Testis (tissue), 5 donors: ENCODE measurements around the gene GRK5. TPM values are rescaled to one million over a fixed set of nuclear protein-coding genes. Genes with fewer than 3 reads are reported as not detected.

Source experiments
- DNase-seq: peaks from one replicate; pipeline ENCODE4 v3.0.0-alpha.2; 2019
- H3K27ac ChIP-seq, 2 donors: fragments of 200-600 bp; sonication (generic); one replicate each; pipeline ENCODE4 v1.5.1; 2019
- H3K27me3 ChIP-seq: fragments of 200-600 bp; sonication (generic); one replicate; pipeline ENCODE4 v1.5.1; 2019
- H3K36me3 ChIP-seq: fragments of 200-600 bp; sonication (generic); one replicate; pipeline ENCODE4 v1.5.1; 2017; ENCODE audit warnings: low read depth; ENCODE audit errors: missing control alignments
- H3K4me1 ChIP-seq: fragments of 200-600 bp; sonication (generic); one replicate; pipeline ENCODE4 v1.5.1; 2019
- H3K4me3 ChIP-seq, 2 donors: fragments of 200-600 bp; sonication (generic); one replicate each; pipeline ENCODE4 v1.5.1; 2017 to 2019
- H3K9me3 ChIP-seq: fragments of 200-600 bp; sonication (generic); one replicate; pipeline ENCODE4 v1.5.1; 2017
- CTCF ChIP-seq, 3 experiments: fragments of 450-650 bp in 2 of 3; fragments of 200-600 bp in 1 of 3; sonication (generic) in 1 of 3; IDR thresholded peaks; one replicate each; pipeline ENCODE4 v1.5.1; 2016 to 2019; ENCODE audit warnings: antibody characterized with exemption in 3 of 3, mild to moderate bottlenecking in 2 of 3, moderate library complexity in 1 of 3
- POLR2A ChIP-seq: fragments of 450-650 bp; IDR thresholded peaks from one replicate; pipeline ENCODE4 v1.6.1; 2017; ENCODE audit warnings: antibody characterized with exemption, mild to moderate bottlenecking, moderate library complexity
- WGBS, 2 donors: methylation state at CpG; one replicate each; pipeline ENCODE4 v1.1.5; 2018; 5-methylcytosine and 5-hydroxymethylcytosine counted together
- intact Hi-C: fragments of 100-400 bp; cut with DNase I; formaldehyde crosslinking; loops from one replicate; pipeline ENCODE4 v1.15.1; 2023; ENCODE audit warnings: low total_unique reads
- long read RNA-seq, 2 donors: transcript quantifications; one replicate each; lab custom pipeline, GENCODE V29; 2026
- polyA plus RNA-seq: library from polyadenylated mRNA; stranded (reverse); fragments of 350-450 nt; fragmentation: Illumina TruSeq; extraction: RNeasy Lipid Tissue Mini Kit (QIAGEN cat#74804); gene quantifications from one replicate; pipeline ENCODE4 v1.2.3, GENCODE V29; 2014; ENCODE audit warnings: low read depth, low replicate concordance; ENCODE audit not compliant: insufficient read depth
- total RNA-seq, 2 donors: library from RNA; depleted of rRNA; stranded (reverse); fragments of >200 nt; gene quantifications; one replicate each; pipeline ENCODE4 v1.2.3, GENCODE V29; 2016

Gene GRK5
- 1 to 10 TPM; 4.5 to 5.5 TPM for total RNA-seq
- 10.3 TPM for polyA plus RNA-seq
- long read RNA-seq, donor 1, full-length matches to known transcripts = 9 of 9 reads
- long read RNA-seq, donor 1, partial matches to known transcripts = 0 of 9 reads
- long read RNA-seq, donor 1, other reads (novel, unspliced or antisense) = 0 of 9 reads
- long read RNA-seq, donor 2, full-length matches to known transcripts = 8 of 14 reads
- long read RNA-seq, donor 2, partial matches to known transcripts = 6 of 14 reads
- long read RNA-seq, donor 2, other reads (novel, unspliced or antisense) = 0 of 14 reads

DNA sequence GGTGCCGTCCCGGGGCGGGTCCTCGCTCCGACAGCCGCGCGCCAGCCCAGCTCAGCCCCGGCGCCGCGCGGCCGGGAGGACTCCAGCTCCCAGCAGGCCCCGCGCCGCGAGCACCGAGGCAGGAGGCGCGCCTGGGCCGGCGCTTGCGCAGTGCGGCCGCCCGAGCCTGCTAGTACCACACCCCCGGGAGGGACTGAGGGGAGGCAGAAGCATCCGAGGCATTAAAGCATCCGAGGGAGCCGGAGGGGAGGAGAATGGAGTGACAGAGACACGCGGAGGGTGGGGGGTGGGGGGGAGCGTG, at the start of gene GRK5:
TSS of gene GRK5 (plus strand) at position 206 of the 301 bp plus-strand sequence. CDS start 347 bp downstream, outside the sequence.
- H3K27ac ChIP-seq = peak within 1 kb of the TSS; percentile 85 to 97
- H3K4me3 ChIP-seq = peak within 1 kb of the TSS; percentile 67 to 93
- no peak for TF ChIP-seq POLR2A
- no peak for TF ChIP-seq CTCF (IDR thresholded peaks at IDR 0.05)
- no peaks in the 10 kb centered on the region for H3K4me1 ChIP-seq
- no peaks in the 10 kb centered on the region for H3K9me3 ChIP-seq
- no peaks in the 10 kb centered on the region for H3K36me3 ChIP-seq
- 0% methylated on average over 5 to 16 of the region's 34 CpGs for WGBS, 2 donors
- intact Hi-C loops = loop anchor here (10.0 kb wide), 2 partner anchors 207 to 237 kb away; no protein-coding TSS in a partner anchor
- no peaks in the 10 kb centered on the region for H3K27me3 ChIP-seq
- peak; percentile 94 for DNase-seq

DNA sequence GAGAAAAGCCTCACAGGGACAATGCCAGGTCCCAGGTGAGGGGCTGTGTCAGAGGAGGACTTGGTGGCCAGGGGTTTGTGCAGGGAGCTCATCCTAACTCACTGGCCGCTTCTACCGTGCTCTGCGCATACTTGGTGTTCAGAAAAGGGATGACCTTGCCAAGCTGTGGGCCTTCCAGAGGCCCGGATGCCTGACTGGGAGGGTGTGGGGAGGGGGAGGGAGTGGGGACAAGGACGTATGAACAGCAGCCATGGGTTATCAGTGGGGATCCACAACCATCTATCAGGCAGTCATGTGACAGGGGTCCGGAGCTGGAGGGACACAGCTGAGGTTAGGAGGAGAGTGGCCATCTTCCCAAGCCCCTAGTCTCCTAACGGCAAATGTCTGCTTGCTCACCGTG, 48.0 kb upstream of the GRK5 start:
- peaks cover 1% of the 10 kb centered on the region for H3K4me1 ChIP-seq
- no peak for DNase-seq
- H3K9me3 ChIP-seq = no peaks in the 10 kb centered on the region
- no peak overlapping the region for H3K27ac ChIP-seq
- H3K27me3 ChIP-seq = no peaks in the 10 kb centered on the region
- WGBS, 2 donors = 74 to 78% methylated on average over 8 of the region's 8 CpGs
- H3K36me3 ChIP-seq = no peaks in the 10 kb centered on the region
- TF ChIP-seq POLR2A (no peak), CTCF (IDR thresholded peaks at IDR 0.05) (no peak)
- no peak overlapping the region for H3K4me3 ChIP-seq
- intact Hi-C loops = no loop called here

GRCh38 chr10:119161680-119162451, 45.5 kb upstream of the GRK5 start:
- 71 to 75% methylated on average over 11 of the region's 11 CpGs for WGBS, 2 donors

GRCh38 chr10:119162452-119163092, 44.8 kb upstream of the GRK5 start:
- intact Hi-C loops = no loop called here
- Histone ChIP-seq H3K4me3 (no peak overlapping the region), H3K9me3 (no peaks in the 10 kb centered on the region), H3K27me3 (no peaks in the 10 kb centered on the region), H3K4me1 (peaks cover 15% of the 10 kb centered on the region), H3K27ac (no peak overlapping the region), H3K36me3 (no peaks in the 10 kb centered on the region)
- 94% methylated on average over 5 of the region's 5 CpGs for WGBS, 2 donors
- DNase-seq = no peak
- TF ChIP-seq CTCF (IDR thresholded peaks at IDR 0.05) = no peak
- TF ChIP-seq POLR2A = no peak

More at GRCh38 chr10:119161680-119162451, 45.5 kb upstream of the GRK5 start:
- Histone ChIP-seq H3K27me3 (no peaks in the 10 kb centered on the region), H3K9me3 (no peaks in the 10 kb centered on the region), H3K27ac (no peak overlapping the region), H3K4me1 (peaks cover 15% of the 10 kb centered on the region), H3K36me3 (no peaks in the 10 kb centered on the region), H3K4me3 (no peak overlapping the region)
- no peak for DNase-seq
- no peak for TF ChIP-seq CTCF (IDR thresholded peaks at IDR 0.05)
- no peak for TF ChIP-seq POLR2A
- intact Hi-C loops = no loop called here
